HK-2 (cell line): Measurements from ENCODE around the gene ZNF264.
A peak's percentile ranks its signal among the peaks of the same experiment; 100 is the strongest.

Experiments
- DNase-seq: peaks from one replicate; pipeline ENCODE4 v3.0.0-alpha.2; 2018; ENCODE audit not compliant: unreplicated experiment

ZNF264 gene

GRCh38 chr19:57245066-57245465 lies 53.8 kb downstream of the ZNF264 start:
- no peak for DNase-seq

GRCh38 chr19:57245959-57246358 lies 54.7 kb downstream of the ZNF264 start:
- DNase-seq = no peak

GRCh38 chr19:57248646-57249045 lies 57.3 kb downstream of the ZNF264 start:
- no peak for DNase-seq

- no peak for DNase-seq
Measured at GRCh38 chr19:57249329-57249728, 58.0 kb downstream of the ZNF264 start.

GRCh38 chr19:57253767-57254166 lies 62.5 kb downstream of the ZNF264 start:
- DNase-seq = peak; percentile 20

GRCh38 chr19:57262044-57262443 lies 70.7 kb downstream of the ZNF264 start:
- no peak for DNase-seq

GRCh38 chr19:57263244-57263741 lies 72.0 kb downstream of the ZNF264 start:
- no peak for DNase-seq

GRCh38 chr19:57267291-57267690 lies 76.0 kb downstream of the ZNF264 start:
- no peak for DNase-seq

- DNase-seq = no peak
Measured at GRCh38 chr19:57269515-57270250, 78.4 kb downstream of the ZNF264 start.

- no peak for DNase-seq
Measured at GRCh38 chr19:57271280-57271679, 80.0 kb downstream of the ZNF264 start.
